Measurements from ENCODE around the gene NEMP2.

DNA sequence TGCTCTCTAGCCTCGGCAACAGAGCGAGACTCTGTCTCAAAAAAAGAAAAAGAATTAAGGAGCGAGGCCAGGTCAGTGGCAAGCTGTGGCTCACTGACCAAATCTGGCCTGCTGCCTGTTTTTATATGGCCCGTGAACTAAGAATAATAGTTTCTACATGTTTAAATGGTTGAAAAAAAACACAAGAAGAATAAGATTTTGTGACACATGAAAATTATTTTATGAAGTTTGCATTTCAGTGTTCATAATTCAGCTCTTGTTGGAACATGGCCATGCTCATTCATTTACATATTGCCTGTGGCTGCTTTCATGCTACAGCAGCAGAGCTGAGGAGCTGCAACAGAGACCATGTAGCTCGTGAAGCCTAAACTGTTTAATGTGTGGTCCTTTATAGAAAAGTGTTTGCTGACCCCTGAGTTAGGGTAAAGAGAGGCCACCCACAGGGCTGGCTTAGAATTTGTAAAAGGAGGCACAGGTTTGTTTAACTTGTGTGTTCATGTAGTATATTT lies 66.9 kb downstream of the NEMP2 start:
- no peak for TF ChIP-seq SP4 (IDR thresholded peaks at IDR 0.05; ENCODE audit: low read length)
- no peak for TF ChIP-seq TBP (IDR thresholded peaks at IDR 0.05; ENCODE audit: low read depth, low read length)
- TF ChIP-seq, protein P1, sequence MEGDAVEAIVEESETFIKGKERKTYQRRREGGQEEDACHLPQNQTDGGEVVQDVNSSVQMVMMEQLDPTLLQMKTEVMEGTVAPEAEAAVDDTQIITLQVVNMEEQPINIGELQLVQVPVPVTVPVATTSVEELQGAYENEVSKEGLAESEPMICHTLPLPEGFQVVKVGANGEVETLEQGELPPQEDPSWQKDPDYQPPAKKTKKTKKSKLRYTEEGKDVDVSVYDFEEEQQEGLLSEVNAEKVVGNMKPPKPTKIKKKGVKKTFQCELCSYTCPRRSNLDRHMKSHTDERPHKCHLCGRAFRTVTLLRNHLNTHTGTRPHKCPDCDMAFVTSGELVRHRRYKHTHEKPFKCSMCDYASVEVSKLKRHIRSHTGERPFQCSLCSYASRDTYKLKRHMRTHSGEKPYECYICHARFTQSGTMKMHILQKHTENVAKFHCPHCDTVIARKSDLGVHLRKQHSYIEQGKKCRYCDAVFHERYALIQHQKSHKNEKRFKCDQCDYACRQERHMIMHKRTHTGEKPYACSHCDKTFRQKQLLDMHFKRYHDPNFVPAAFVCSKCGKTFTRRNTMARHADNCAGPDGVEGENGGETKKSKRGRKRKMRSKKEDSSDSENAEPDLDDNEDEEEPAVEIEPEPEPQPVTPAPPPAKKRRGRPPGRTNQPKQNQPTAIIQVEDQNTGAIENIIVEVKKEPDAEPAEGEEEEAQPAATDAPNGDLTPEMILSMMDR (IDR thresholded peaks at IDR 0.05; ENCODE audit: control extremely low read depth in 1 of 3, insufficient read depth in 1 of 3, low read depth in 1 of 3, low read length in 3 of 3), result no peak
- no peak for TF ChIP-seq HDAC2 (IDR thresholded peaks at IDR 0.05; ENCODE audit: borderline replicate concordance in 1 of 2, low read depth in 2 of 2, low read length in 2 of 2)
- no peak for TF ChIP-seq EZH2 (IDR thresholded peaks at IDR 0.05; ENCODE audit: low read depth, low read length, severe bottlenecking)
- no peak for TF ChIP-seq EGR1 (IDR thresholded peaks at IDR 0.05; ENCODE audit: borderline replicate concordance, low read depth, low read length)
- no peak for TF ChIP-seq EP300 (IDR thresholded peaks at IDR 0.05; ENCODE audit: borderline replicate concordance in 1 of 2, low read depth in 2 of 2, low read length in 2 of 2)
- TF ChIP-seq SIN3A (conservative IDR thresholded peaks at IDR 0.05 in 1 of 2, IDR thresholded peaks at IDR 0.05 in 1 of 2; ENCODE audit: low read depth in 1 of 2, low read length in 2 of 2), result no peak
- TF ChIP-seq, protein P2, sequence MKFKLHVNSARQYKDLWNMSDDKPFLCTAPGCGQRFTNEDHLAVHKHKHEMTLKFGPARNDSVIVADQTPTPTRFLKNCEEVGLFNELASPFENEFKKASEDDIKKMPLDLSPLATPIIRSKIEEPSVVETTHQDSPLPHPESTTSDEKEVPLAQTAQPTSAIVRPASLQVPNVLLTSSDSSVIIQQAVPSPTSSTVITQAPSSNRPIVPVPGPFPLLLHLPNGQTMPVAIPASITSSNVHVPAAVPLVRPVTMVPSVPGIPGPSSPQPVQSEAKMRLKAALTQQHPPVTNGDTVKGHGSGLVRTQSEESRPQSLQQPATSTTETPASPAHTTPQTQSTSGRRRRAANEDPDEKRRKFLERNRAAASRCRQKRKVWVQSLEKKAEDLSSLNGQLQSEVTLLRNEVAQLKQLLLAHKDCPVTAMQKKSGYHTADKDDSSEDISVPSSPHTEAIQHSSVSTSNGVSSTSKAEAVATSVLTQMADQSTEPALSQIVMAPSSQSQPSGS (IDR thresholded peaks at IDR 0.05; ENCODE audit: low read length), result no peak

All from H1 (cell line).